GM18517 (cell line): ENCODE data around the gene CHST15.
"Not testable (repeated sequence)": the region's sequence is repeated elsewhere in the genome, so short reads cannot be mapped to it uniquely, and the experiment has no call there.

Source experiments
- ATAC-seq: cut with Tn5 transposase; IDR thresholded peaks from one replicate; pipeline ENCODE4 v1.9.1; 2021; ENCODE audit warnings: mild to moderate bottlenecking, moderate library complexity; ENCODE audit not compliant: unreplicated experiment

CHST15 gene

DNA sequence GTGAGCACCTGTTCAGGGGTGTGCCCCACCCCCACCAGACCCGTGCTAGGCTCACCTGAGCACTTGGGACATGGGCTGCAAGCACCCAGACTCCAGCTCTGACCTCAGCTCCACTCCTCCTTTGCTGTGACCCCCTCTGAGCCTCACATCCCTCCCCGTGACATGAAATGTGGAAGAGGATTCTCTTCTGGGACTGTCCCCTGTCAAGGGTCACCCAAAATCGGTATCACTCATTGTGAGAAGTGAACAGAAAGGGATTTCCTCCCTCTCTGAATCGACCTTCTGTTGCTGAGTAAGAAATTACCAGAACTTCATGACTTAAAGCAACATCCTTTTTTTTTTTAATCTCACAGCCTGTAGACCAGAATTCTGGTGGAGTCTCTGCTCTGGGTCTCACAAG lies 6.2 kb upstream of the CHST15 start:
- ATAC-seq, result no peak

DNA sequence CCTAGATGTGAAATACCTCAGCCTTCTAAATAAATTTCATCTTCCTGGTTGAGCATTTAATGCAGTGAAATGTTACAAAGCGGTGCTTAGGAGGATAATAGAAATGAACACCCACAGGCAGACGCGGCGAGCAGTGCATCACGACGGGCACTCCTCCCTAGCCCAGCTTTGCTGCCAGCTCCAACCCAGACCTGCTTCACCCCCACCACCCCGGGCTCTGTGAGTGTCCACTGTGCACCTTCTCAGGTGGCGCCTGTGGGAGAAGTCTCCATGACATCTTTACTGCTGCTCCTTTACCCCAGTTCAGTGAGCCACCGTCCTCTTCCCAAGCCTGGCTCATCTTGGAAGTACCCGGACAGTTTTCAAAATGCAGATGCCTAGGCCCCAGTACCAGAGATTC lies 5.2 kb upstream of the CHST15 start:
- no peak for ATAC-seq

DNA sequence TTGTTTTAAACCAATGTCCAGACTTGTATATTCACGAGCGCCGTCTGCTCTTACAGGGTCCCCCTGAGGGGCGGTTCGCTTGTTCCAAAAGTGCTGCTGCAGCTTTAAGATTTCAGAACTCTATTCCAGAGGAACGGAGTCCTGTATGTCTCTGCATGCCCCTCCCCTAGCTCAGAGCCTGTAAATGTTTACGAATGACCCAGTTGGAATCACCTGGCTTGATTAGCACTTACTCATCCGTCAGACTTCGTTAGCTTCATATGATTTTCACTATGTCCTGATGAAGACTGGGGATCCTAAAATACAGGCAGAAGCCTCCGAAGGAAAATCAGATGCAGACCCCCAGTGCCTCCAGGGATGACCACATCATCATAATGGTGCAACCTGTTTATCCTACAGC lies 4.5 kb upstream of the CHST15 start:
- ATAC-seq, result no peak

DNA sequence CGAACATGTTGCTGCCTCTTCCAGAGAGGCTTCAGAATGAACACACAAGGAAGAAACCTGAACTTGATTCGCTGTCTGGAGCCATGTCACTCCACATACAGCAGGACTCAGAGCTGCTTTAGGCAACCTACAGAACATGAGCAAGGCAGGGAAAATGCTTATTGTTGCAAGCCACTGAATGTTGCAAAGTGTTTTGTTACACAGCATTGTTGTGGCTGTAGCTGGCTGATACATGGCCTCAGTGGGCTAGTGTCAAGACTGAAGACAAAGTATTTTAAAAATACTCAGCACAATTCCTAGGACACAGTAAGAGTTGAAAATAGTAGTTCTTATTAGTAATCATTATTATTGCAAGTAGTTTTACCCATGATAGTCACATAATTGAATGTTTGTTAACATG lies 3.1 kb upstream of the CHST15 start:
- no peak for ATAC-seq

DNA sequence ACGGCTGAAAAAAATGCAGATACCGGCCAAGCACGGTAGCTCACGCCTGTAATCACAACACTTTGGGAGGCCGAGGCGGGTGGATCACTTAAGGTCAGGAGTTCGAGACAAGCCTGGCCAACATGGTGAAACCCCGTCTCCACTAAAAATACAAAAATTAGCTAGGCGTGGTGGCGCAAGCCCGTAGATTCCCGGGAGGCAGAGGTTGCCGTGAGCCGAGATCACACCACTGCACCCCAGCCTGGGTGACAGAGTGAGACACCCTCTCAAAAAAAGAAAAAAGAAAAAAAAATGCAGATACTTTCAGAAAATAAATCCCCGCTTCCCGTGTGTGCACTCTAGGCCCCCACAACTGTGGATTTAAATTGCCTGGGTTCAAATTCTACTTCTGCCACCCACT lies 2.4 kb upstream of the CHST15 start:
- not testable (repeated sequence) for ATAC-seq

DNA sequence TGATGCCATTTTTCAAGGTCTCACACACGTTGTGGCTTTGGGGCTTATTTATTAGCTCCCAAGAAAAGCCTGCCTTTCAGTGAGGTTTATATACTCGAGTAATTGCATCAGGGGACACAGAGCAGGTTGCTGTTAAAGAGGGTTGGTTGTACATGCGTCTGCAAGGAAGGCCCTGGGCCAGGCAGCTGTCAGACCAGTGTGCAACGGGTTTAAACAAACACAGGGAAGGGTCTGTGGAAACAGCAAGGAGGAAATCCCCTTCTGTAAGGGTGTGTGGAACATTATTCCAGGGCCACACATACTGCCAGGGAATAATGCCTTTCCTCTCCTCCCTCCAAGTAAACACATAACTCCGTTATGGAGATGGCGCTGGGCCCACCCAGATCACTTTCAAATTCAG lies 1.7 kb upstream of the CHST15 start:
- no peak for ATAC-seq

DNA sequence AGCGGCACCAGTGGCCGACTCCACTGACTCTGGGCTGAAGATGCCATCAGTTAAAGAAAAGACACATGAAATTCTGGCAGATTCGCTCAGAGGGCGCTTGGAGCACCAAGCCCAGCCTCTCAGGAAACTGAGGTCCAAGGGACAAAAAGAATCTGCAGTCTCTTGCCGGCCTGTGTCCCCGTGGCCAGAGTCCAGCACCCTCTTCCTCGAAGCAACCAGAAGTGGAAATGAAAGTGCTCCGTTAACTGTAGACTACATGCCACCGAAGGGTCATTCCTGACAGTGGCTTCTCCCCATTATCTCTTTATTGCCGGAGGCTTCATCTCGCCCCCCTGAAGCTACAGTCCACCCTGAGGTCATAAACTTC lies 1.0 kb upstream of the CHST15 start:
- no peak for ATAC-seq

DNA sequence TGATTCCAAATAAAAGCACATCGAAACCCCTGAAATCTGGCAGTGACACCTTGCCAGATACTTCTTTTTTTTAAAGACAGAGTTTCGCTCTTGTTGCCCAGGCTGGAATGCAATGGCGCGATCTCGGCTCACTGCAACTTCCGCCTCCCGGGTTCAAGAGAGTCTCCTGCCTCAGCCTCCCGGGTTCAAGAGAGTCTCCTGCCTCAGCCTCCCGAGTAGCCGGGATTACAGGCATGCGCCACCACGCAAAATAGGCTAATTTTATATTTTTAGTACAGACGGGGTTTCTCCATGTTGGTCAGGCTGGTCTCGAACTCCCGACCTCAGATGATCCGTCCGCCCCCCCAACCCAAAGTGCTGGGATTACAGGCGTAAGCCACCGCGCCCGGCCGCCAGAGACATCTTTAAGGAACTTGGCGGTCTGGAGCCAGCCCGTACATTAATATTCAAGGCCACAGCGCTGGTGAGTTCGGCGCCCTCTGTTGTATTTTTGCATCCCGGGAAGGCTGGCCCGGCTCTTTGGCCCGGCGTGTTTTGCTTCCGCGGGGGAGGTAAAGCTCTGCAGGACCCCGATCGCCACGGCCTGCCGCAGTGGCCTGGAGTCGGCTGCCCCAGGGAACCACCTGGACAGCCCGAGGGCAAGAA lies 498 bp upstream of the CHST15 start:
- ATAC-seq, result not testable (repeated sequence)

DNA sequence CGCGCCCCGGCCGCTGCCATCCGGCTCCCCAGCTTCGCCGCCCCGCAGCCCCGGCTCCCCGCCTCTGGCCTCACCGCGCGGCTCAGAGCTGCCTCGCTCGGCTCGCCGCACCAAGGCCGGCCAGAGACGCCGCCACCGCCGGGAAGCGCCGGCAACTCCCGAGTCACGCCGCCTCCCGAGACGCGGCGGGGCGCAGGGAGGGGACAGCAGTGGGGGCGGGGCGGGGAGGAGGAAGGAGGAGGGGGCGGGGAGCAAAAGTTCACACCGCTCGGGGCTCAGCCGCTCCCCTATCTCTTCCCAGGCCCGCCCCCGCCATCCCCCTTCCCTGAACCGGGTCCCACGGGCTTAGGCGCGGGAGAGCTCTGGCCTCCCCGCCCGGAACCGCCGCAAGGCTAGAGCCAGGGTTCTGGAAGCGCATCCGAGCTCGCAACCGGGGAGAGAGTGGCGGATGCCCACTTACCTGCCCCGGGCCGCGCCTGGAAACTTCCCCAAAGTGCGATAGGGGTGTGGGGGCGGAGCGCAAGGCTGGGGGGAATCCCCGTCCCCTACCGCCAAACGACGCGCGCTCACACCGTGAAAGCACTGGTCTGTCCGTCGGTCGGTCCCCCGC lies 1.0 kb downstream of the CHST15 start:
- no peak for ATAC-seq

DNA sequence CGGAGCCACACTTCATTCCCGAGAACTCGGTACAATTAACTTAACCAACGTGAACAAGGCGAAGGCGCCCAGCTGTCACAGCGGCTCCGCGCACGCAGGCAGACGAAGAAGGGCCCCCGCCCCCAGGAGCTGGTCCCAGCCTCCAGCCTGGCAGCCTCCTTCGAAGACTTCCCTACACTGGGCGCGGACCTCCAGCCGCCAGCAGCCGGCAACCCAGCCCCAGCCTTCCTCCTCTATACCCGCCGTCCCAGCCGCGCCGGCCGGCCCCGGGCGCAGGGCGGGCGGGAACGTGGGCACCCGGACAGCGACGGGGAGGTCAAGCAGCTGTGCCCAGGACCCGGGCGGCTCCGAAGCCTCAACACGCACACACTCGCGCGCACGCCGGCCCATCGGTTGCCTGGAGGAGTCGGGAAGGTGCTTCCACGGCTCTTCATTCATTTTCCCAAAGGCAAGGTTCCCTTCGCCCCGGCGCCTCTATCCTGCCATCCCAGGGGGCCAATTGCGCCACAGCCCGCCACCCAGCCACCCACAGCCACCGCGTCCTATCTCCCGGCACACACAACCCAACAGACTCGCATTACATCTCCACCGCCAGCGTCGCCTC lies 1.6 kb downstream of the CHST15 start:
- no peak for ATAC-seq

DNA sequence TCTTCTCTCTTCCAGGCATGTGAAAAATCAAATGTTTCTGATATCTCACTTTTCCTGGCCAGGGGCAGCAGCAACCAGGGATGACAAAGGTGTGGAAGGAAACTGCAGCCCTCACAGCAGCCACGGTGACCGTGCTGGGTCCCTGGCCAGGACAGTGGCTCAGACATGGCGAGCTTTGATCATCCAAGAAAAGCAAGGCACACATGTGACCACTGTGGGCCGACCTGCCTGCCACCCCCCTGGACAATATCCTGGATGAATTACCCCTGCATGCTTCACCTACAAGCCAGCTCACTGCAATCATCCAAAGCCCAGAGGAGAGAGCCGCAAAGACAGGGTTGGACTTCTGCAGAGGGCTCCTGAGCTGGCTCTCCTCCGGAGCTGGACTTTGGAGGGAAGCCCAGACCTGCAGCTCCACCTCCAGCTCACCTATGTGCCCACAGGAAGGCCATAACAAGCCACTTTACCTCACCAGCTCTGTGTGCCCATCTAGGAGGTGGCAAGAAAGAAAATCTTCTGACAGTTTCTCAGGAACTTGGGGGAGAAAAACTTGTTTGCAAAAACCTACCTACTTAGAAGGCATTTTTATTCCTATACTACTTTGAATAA lies 2.7 kb downstream of the CHST15 start:
- ATAC-seq, result no peak

DNA sequence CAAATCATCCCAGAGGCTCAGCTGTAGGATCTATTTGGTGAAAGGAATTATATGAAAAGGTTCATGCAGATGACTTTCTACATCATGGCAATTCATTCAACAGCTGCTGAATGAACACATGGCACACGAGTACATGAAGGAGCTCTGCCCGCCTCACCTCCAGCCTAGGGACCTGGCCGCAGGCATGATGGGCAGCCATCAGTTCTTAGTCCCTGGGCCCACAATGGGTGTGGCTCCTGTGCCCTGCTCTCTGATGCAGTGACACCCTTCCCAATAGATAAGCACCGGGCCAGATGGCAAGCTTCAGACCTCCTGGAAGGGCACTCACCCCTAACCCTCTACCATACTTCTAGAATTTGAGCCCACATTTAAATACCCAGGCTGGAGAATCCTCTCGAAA lies 3.5 kb downstream of the CHST15 start:
- ATAC-seq, result no peak

DNA sequence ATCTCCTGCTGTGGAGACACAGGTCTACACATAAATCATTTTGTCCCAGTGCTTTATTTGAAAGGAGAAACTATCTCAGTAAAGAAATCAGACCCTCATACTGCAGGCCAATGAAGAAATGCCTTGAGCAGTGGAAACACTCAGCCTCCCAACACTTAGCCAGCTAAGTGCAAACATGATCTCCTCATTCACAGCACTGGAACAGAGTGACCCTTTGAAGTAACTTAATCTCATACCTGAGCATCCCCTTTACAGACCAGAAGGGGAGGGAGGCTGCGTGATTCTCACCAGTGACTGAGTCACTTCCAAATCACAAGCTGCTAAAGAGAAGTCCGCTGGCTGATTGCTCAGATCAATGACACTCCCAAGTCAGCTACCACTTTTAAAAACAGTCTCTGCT lies 4.5 kb downstream of the CHST15 start:
- no peak for ATAC-seq

DNA sequence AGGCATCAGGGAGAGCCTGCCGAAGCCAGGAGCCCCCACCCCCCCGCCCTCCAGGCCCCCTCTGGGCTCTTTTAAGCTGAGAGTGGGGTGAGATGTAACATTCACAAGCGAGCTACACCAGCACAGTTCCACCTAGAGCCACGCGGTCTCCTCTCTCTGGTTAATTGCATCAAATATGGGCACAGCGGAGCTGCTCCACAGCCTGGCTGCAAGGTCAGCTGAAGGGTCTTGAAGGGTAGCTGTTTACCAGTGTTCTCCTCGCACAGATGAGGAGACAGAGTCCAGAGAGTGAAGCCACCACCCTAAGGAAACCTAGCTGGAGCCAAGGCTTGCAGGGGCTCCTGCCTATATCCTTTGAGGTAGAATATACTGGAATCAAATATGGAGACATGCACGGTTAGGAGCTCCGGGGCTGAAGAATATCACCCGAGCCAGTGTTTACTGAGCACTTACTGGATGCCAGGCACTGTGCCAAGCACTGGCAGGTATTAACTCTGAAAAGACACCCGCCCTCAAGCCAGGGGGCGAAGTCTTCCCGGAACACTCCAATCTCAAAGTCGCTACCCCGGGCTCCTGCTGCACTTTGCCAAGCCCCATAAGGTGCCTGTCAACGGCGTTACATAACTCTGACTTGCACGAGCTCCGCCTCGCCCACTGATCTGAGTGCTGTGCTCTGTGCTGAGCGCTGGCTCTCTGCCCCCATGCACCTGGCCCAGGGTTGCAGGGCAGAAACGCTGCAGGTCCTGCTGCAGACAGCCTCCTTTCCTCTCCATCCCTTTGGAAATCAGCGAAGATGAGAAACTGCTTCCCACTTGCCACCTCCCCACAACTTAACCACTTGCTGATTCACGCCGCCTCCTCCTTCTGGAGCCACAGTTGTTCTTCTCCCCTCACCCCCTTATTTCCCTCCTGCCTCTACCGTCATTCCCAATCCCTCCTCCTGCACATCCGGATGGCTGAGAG lies 5.4 kb downstream of the CHST15 start:
- ATAC-seq, result no peak

DNA sequence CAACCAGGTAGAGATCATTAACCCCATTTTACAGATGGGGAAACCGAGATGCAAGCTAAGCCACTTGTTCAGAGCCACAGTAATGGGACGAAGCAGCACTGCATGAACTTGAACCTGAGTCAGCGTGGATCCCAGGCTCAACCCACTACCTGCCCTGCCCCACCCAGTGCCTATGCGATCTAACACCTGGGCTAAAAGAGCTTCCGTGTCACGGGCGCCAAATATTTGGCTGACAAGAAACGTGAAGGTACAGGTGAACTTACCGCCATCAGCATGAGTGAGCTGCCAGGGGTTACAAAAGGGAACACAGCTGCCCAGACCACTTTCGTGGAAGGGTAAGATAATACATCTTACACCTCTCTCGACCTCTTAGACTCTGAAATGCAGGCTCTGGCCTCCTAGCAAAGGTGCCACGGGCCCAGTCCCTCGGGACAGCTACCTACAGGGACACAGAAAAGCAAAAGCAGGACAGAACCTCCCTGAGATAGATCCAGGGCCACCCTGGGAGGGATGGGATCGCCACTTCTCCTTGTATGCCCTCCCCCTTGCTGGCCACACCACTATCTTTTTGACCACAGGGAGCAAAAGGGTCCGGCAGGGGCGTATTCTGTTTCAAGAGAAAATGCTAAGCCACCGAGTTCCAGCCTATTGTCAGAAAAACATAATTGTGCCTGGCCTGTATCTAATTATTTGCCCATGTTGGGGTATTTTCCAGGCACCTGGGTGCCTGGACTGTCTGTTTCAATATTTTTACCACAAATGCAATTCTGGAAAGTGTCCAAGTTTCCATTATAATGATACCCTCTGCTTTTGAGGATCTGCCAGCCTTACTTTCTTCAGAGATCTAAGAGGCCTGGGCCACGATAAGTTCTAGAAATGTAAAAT lies 6.4 kb downstream of the CHST15 start:
- ATAC-seq, result no peak

DNA sequence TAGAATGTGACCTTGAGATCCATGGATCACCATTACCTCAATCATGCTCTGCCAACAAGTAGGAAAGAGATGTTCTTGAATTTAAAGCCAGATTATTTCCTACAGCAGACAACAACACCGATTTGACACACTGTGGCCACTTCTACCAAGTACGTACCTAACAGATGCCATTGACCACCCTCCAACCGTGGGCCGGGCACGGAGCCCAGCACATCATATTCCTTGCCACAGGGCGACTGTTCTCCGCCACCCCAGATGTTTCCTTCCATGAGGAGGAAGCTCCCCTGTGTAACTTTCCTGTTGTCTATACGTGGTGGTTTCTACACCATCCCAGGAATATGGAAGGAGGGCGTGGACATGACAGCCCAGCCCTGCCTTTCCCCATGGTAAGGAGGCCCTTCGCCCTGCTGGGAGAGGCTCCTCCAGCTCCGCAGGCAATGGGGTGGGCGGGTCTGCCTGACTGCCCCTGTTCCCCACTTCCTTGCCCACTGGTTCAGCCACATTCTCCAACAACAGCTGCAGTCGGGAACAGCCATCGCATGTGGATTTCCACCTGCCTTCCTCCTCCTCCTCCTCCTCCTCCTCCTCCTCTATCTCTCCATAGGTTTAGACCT lies 7.2 kb downstream of the CHST15 start:
- ATAC-seq, result no peak

DNA sequence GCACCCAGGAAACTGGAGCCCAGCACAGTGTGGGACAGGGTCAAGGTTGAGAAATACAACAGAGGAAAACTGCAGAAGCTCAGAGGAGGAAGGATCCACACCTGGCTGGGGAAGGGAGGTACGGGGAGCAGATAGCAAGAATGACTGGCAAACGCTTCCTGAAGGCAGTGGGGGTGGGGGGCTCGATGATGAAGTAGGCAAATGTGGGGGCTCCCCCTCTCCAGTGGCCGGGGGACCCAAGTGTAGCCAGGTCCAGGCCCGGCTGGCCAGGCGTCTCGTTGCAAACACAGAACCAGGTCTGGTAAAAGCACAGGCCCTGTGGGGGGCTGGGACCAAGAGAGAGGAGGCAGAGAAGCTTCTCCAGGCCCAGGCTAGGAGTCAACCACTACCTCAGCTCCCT lies 7.7 kb downstream of the CHST15 start:
- ATAC-seq, result no peak

DNA sequence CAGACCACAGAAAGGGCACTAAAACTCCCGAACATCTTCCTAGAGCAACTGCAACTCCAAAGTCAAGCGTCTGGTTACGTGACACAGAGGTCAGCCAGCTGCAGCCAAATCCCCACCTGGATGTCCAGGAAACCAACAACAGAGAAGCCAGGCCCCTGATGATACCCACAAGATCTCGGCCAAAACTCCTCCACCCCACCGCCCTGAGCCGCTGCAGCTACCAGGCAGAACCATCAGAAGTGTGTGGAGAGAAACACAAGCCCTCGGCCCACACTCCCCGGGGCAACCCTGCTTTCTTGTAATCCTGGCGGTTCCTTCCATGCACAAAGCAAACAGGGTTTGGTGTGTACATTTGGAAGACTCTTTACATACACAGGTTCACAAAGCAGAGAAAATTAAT lies 8.7 kb downstream of the CHST15 start:
- ATAC-seq, result no peak

DNA sequence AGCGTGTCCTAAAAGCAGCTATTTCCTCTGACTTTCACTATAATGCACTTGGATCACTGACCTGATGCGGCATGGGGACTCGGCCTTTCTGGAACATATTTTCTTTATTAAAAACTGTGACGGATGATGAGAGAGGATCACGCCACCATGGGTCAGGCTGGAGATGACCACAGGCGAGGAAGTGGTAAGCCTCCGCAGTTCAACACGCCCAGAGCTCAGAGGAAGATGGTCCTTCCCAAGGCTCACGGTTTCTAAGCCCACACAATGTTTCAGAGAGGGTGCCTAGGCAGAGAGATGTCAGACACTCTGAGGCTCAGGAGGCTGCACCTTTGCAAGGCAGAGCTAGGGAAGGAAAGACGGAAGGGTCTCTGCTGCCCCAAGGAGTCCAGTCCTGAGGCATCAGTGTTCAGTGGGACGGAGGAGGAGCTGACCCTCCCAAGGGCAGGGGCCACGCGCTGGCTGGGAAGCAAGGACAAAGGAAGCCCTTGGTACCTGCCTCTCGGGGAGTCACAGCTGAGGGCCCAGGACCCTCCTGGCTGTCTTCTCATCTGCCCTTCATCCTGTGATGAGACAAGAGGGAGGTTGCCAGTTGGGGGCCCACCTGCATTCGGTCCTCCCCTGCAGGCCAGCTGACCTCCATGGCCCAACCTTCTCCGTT lies 9.5 kb downstream of the CHST15 start:
- no peak for ATAC-seq
